IPS-NIHi7 (cell line): Measurements from ENCODE around the gene MYOCOS.
"Not testable (repeated sequence)": the region's sequence is repeated elsewhere in the genome, so short reads cannot be mapped to it uniquely, and the experiment has no call there.

Experiments used
- DNase-seq: peaks from one replicate; pipeline ENCODE4 v3.0.0; 2012; ENCODE audit warnings: mixed read lengths; ENCODE audit errors: extremely low spot score

MYOCOS gene, protein sequence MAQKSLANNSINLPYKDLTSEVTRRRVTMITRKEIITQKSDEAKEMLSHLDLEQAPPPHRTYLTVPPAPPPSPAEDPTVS

DNA sequence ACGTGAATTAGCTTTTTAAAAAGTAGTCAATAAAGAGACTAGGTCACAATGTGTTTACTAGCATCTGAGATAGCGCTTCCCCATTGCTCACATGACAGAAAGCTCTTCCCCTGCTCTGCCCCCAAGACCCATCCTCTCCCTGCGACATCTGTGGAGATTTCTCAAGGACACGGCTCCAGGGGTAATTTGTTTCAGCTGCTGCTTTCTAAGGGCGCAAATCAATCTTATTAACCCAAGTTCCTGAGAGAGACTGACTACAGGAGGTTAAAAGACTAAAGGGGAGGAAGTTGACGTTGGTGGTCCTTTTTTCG lies at the start of gene MYOCOS:
Gene MYOCOS (plus strand): TSS at position 92 of the 311 bp plus-strand sequence. CDS start 1,641 bp downstream, outside the sequence.
- no peak for DNase-seq

DNA sequence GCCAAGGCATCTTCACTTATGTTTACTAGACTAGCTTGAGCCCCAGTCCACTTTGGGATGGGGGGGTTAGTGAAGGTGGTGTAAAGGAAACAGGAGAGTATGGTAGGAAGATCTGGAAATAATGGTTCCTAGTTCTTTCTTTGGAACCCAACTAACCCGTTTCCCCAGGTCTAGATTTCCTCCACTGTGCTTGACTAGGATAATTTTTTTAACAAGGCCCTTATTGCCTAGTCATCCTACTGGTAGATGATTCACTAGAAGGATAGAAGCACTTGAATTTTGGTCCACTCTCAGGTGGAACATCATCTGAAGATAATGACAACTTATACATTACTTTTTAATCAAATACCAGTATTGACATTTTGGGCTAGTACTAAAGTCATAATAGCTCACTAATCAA lies 45.9 kb upstream of the MYOCOS start:
- no peak for DNase-seq

DNA sequence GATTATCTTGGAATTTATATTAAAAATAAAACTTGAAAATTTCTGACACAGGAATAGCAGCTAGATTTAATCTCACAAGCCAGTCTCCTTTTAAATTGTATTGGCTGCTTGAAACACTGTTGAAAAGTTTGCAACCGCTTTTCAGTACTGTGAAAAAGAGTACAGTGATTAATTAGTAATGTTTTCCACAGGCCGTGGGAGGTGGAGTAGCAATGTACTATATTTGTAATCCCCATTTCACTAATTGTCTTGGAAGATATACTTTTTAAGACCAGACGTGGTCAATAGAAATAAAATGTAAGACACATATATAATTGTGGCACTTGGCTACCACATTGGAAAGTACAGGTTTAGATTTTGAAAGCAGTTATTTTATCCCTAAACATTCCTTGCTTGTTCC lies 40.8 kb upstream of the MYOCOS start:
- DNase-seq = no peak

DNA sequence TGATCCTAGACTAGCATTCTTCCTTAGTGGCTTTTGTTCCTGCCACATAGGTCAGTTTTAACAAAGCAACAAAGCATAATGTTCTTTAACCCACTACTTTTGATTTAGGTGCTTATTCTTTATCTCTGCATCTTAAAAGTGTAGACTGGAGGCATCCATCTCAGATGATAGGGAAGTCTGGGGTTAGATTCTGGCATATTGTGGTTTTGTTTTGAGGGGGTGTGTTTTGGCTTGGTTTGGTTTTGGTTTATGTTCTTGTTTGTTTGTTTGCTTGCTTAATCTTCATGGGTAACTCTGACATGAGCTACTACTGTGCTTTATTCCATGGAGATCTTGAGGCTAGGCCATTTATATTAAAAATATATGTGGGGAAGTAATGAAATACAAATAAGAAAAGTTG lies 40.3 kb upstream of the MYOCOS start:
- no peak for DNase-seq

DNA sequence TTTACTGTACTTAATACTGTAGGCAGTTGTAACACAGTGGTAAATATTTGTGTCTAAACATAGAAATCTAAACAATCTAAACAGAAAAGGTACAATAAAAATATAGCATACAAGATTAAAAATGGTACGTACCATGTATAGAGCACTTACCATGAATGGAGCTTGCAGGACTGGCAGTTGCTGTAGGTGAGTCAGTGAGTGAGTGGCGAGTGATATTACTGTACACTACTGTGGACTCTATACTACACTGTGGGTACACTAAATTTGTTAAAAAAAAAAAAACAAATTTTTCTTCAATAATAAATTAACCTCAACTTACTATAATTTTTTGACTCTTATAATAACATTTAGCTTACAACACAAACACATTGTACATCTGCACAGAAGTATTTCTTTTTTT lies 39.5 kb upstream of the MYOCOS start:
- no peak for DNase-seq

DNA sequence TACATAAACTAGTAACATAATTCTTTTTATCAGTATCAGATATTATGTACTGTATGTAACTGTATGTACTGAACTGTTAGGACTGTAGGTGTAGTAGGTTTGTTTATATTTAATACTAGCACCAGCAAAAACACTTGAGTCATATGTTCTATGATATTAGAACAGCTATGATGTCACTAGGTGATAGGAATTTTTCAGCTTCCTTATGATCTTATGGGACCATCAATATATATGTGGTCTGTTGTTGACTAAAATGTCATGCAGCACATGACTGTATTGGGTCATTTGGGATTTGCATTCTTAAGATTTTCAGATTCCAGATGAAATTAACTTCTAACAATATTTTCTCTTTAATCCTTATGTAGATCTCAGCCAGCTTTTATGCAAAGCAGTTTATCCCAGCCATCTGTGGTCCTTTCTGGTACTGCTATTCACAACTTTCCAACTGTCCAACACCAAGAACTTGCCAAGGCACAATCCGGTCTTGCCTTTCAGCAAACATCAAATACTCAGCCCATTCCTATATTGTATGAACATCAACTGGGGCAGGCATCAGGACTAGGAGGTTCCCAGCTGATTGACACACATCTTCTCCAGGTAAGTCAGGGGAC lies 38.3 kb upstream of the MYOCOS start:
- no peak for DNase-seq

DNA sequence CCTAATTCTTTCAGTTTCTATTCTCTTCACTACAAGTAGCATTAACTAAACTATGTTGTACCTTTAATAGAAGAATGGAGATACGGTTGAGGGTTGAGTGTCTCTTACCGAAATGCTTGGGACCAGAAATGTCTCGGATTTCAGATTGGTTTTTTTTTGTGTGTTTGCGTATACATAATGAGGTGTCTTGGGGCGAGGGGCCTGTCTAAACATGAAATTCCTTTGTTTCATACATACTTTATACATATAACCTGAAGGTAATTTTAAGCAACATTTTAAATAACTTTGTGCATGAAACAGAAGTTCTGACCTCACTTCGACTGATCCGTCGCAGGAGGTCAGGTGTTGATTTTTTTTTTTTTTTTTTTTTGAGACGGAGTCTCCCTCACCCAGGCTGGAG lies 36.3 kb upstream of the MYOCOS start:
- no peak for DNase-seq

DNA sequence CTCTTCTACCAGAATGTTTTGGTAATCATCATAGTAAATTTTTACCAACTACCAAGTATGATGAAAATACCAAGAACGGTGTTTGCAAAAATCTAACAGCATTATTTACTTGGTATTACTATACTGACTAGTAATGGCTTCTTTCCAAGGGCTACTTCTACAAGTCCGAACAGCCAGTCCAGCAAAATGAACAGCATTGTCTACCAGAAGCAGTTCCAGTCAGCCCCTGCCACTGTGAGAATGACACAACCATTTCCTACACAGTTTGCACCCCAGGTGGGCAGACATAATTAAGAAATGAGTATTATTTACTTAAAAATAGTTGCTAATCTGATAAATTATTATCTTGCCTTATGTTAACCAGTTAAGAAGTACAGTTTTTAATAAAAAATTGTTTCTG lies 33.8 kb upstream of the MYOCOS start:
- no peak for DNase-seq

DNA sequence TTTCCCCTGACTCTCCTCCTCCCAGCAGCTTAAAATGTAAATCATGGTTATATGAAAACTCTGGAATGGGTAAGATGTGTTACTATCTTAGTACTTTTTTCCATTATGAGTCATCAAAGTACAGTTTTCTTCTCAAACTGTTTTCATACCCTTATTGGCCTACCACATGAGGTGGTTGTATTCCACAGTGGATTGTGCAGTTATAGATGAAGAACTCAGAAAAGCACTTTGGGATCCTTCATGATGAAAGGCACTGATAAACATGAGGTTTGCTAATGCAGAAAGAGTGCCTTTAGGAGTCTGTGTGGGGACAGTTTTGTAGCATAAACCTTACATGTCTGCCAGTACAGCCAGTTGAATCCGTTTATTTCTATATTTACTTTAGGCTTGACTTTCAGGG lies 32.0 kb upstream of the MYOCOS start:
- no peak for DNase-seq

DNA sequence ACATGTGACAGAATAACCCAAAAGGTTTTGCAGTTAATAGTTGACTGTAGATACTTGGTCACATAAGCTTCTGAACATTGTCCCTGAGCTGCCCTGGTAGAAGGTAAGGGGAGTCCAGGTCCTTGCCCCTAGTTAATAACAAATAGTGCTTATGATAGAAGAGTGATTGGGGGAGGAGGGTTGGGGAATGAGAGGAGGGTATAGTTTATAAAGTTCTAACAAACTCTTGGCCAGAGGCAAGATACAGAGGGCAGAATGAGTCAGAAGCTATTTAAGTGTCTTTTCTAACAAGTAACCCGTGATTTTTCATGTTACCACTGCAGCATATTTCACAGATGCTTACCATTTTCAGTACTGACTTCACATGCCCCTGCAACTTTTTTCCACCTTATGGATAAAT lies 26.7 kb upstream of the MYOCOS start:
- DNase-seq = no peak

DNA sequence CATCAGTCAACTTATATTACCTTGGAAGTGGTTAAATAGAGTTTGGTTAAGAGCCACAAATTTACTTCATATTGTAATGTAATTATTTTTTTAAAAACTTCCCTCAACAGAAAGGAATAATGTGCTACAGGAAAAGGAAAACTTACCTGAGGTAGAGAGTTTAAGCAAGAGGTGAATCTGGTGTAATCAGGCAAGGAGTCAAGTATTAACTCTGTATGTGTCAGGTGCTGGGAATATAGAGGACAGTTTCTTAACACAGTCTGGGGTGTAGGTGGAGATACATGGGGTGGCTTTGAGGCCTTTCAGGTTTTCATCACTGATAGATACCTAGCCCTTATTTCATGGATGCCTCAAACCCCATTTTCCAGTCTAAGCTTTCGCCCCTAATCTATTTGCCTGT lies 25.9 kb upstream of the MYOCOS start:
- no peak for DNase-seq

DNA sequence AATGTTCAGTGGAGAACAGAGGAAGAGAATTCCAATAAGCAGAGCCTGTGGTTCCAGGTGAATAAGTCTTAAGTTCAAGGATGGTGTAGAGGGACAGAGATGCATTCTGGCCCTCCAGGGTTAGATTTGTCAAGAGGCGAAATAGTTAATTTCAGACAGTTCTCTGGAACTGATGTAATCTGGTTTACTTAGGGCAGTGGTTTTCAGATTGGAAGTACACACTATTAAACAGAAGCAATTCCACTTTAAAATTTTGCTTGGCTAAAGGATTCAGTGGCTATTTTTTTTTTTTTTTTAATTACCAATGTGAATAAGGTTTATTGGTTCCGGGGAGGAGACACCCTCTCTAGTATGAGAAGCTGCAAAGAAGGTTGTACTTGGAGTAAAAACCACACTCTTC lies 25.3 kb upstream of the MYOCOS start:
- DNase-seq = no peak

DNA sequence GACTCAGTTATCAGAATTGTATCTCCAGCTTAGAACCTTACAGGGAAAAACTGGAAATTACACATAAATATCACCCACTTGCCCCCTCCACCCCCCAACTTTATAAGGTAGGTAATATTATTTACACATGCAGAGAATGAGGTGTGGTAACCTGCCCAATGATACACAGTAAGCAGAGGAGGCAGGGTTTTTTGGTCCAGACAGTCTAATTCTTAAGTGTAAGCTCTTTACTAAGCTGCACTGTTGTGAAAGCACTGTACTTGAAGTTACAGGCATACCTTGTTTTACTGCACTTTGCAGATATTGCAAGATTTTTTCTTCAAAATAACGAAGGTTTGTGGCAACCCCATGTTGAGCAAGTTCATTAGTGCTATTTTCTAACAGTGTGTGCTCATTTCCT lies 24.8 kb upstream of the MYOCOS start:
- DNase-seq = no peak

DNA sequence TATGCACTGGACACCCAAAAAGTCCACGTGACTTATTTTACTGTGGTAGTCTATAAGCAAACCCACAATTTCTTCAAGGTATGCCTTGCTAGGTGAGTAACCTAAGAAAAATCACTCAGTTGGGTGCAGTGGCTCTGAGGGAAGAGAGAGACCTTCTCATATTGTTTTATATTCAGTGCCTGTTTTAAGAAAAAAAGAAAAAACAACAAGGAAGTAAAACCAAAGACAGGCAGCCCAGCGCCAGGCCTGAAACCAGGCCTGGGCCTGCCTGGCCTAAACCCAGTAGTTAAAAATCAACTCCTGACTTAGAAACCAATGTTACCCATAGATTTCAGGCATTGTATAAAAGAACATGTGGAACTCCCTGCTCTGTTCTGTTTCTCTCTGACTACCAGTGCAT lies 21.7 kb upstream of the MYOCOS start:
- not testable (repeated sequence) for DNase-seq

DNA sequence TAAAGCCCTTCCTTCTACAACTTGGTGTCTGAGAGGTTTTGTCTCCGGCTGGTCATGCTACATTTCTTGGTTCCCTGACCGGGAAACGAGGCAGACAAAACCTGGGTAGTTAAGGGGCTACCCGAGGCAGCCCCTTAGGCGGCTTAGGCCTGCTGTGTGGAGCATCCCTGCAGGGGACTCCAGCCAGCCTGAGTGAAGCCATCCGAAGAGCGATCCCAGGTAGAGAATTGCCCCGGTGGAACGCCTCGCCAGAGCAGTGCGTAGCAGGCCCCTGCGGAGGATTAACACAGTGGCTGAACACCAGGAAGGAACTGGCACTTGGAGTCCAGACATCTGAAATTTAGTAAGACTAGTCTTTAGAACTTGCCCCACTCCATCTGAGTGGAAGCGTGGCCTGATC lies 21.2 kb upstream of the MYOCOS start:
- no peak for DNase-seq

DNA sequence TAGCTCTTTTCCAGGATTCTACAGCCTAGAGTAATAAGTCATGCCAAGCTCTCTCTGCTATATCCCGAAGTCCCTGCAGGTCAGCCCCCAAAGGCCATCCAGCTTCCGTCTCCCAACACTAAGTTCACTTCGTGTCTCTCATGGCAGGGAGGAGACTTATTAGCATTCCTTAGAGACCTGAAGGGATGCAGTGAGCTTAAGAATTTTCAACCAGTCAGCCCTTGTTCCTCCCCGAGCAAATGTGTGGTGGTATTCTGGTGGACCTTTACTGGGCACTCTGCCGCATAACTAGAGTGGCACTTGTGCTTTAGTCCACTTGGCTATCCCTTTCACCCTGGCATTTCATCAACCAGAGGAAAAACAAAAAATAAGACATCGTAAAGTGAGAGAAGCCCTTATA lies 19.0 kb upstream of the MYOCOS start:
- not testable (repeated sequence) for DNase-seq

DNA sequence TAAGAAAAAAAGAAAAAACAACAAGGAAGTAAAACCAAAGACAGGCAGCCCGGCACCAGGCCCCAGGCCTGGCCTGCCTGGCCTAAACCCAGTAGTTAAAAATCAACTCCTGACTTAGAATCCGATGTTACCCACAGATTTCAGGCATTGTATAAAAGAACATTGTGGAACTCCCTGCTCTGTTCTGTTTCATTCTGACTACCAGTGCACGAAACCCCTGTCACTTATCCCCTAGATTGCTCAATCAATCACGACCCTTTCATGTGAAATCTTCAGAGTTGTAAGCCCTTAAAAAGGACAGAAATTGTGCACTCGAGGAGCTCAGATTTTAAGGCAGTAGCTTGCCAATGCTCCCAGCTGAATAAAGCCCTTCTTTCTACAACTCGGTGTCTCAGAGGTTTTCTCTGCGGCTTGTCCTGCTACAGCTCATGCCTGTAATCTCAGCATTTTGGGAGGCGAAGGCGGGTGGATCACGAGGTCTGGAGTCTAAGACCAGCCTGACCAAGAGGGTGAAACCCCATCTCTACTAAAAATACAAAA lies 15.6 kb upstream of the MYOCOS start:
- DNase-seq = no peak

DNA sequence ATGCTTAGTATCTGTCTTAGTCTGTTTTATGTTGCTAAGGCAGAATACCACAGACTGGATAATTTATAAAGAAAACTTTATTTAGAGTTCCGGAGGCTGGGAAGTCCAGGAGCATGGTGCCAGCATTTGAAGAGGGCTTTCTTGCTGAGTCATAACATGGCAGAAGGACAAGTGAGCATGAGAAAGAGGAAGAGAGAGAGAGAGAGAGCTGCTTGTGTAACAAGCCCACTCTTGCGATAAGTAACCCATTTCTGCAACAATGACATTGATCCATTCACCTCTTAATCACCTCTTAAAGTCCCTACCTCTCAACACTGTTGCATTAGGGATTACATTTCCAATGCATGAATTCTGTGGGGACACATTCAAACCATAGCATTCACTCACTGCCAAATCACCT lies 11.7 kb upstream of the MYOCOS start:
- DNase-seq = no peak

DNA sequence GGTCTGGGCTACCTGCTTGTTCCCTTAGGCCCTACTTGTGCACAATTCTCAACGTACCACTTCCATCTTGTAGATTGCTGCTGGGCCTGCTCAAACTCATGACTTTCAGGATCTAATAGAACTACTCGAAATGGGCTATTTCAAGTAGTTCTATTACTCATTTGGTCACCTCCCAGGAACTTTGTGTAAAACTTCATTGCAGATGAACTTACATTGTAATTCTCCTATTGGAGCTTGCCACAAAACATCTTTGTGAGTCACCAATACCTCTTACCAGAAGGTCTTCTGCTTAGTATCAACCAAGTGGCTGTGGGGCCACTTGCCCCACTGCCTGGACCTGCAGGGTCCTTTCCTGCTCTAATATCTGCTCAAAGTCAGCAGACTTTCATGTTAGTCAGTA lies 10.7 kb upstream of the MYOCOS start:
- DNase-seq = no peak

DNA sequence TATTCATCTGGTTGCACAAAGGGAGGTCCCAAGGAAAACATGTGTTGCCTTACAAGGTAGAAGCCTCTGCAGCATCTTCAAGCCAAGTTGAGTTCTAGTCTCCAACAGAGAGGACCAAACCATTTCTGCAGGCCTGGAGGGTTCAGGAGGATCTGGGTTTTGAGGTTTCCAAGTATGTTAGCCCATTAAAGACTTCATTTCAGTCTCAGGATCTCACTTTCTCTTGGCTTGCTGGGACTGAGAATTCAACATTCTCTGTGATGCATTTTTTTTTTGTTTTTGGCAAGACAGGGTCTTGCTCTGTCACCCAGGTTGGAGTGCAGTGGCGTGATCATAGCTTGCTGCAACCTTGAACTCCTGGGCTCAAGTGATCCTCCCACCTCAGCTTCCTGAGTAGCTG lies 8.8 kb upstream of the MYOCOS start:
- DNase-seq = no peak

DNA sequence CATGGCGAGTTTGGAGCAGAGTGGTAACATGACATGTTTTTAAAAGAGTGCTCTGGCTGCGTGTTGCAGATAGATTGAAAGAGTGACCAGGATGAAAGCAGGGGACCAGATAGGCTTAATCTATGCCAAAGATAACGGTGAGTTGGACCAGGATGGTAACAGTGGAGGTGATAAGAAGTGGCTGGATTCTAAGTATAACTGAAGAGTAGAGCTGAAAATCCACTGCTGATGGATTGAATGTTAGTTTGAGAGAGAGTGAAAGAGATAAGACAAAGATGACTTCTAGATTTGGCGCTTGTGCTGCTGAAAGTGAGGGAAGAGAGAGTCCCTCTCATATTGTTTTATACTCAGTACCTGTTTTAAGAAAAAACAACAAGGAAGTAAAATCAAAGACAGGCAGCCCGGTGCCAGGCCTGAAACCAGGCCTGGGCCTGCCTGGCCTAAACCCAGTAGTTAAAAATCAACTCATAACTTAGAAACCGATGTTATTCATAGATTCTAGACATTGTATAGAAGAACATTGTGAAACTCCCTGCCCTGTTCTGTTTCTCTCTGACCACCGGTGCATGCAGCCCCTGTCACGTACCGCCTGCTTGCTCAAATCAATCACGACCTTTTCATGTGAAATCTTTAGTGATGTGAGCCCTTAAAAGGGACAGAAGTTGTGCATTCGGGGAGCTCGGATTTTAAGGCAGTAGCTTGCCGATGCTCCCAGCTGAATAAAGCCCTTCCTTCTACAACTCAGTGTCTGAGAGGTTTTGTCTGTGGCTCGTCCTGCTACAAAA lies 6.7 kb upstream of the MYOCOS start:
- not testable (repeated sequence) for DNase-seq

DNA sequence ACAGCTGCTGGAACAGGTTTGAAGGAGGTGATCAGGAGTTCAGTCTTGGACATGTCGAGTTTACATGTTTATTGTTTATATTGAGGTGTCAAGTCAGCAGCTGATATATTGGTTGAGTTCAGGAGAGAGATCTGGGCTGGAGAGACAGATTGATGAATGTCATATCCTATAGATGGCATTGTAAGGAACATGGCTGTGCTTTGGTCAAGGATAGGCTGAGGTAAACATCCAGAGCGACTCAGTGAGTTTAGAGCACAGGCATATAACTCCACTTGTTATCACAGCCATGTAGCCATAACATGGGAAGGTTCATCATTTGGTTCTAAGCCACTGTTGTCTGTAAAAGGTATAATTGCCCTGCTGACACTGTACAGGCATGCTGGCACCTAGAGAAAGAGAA lies 5.5 kb upstream of the MYOCOS start:
- no peak for DNase-seq

DNA sequence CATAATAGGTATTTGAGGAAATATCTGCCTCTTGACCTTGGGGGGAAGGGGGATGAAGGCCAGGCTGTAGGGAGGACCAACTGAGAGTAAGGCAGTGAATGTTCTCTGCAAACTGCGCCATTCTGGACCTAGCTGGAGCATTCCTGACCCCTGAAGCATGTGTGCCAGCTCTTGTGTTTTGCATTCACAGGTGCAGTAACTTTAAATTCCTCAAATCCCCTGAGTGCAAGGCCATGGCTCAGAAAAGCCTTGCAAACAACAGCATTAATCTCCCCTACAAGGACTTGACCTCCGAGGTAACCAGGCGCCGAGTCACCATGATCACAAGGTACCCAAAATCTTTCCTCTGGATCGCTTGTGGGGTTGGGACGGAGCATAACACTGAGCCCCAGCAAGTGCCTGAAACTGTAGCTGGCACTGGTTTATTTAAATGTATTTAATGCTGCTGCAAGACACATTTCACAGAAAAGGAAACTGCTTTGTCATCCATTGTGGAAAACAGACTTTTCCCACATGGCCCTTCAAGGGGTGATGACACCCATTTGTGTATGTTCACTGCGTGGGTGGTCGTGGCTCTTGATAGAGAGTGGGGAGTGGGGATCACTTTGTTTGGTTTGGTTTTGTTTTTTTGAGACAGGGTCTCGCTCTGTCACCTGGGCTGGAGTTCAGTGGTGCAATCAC lies 1.7 kb downstream of the MYOCOS start:
- DNase-seq = no peak
